HTR-8/SVneo (cell line): Measurements from ENCODE around the gene U2AF1L4.
"Not testable (repeated sequence)": the region's sequence is repeated elsewhere in the genome, so short reads cannot be mapped to it uniquely, and the experiment has no call there.

Source experiments
- DNase-seq: peaks from one replicate; pipeline ENCODE4 v3.0.0; 2011; ENCODE audit warnings: low spot score, mixed read lengths; ENCODE audit not compliant: insufficient read length
- FAIRE-seq: peaks from 2 replicates; lab custom pipeline; 2011; peaks lifted over from hg19 to GRCh38; lab: Jason Lieb, UNC

The U2AF1L4 gene

GRCh38 chr19:35731353-35731752 lies 13.9 kb downstream of the U2AF1L4 start:
- FAIRE-seq (no peak), DNase-seq (no peak)

GRCh38 chr19:35730326-35730725 lies 14.9 kb downstream of the U2AF1L4 start:
- DNase-seq = no peak
- no peak for FAIRE-seq

GRCh38 chr19:35729763-35730162 lies 15.5 kb downstream of the U2AF1L4 start:
- DNase-seq (no peak), FAIRE-seq (no peak)

GRCh38 chr19:35729021-35729420 lies 16.2 kb downstream of the U2AF1L4 start:
- FAIRE-seq (no peak), DNase-seq (no peak)

- DNase-seq (no peak), FAIRE-seq (no peak)
Measured at GRCh38 chr19:35727956-35728706, 17.1 kb downstream of the U2AF1L4 start.

- FAIRE-seq = no peak
Measured at GRCh38 chr19:35727053-35727955, 17.9 kb downstream of the U2AF1L4 start.

GRCh38 chr19:35725216-35725861 lies 19.9 kb downstream of the U2AF1L4 start:
- FAIRE-seq (no peak), DNase-seq (no peak)

More at GRCh38 chr19:35727053-35727955, 17.9 kb downstream of the U2AF1L4 start:
- DNase-seq = no peak

GRCh38 chr19:35724560-35724959 lies 20.7 kb downstream of the U2AF1L4 start:
- FAIRE-seq = no peak
- no peak for DNase-seq

- not testable (repeated sequence) for FAIRE-seq, DNase-seq
Measured at GRCh38 chr19:35724132-35724531, 21.1 kb downstream of the U2AF1L4 start.

GRCh38 chr19:35723671-35724070 lies 21.5 kb downstream of the U2AF1L4 start:
- no peak for DNase-seq
- no peak for FAIRE-seq

GRCh38 chr19:35722897-35723296 lies 22.3 kb downstream of the U2AF1L4 start:
- DNase-seq = no peak
- no peak for FAIRE-seq

- FAIRE-seq (no peak), DNase-seq (no peak)
Measured at GRCh38 chr19:35722461-35722860, 22.8 kb downstream of the U2AF1L4 start.

- FAIRE-seq = no peak
Measured at GRCh38 chr19:35721374-35721773, 23.8 kb downstream of the U2AF1L4 start.

GRCh38 chr19:35720648-35721047 lies 24.6 kb downstream of the U2AF1L4 start:
- FAIRE-seq (no peak), DNase-seq (no peak)

More at GRCh38 chr19:35721374-35721773, 23.8 kb downstream of the U2AF1L4 start:
- DNase-seq = no peak

GRCh38 chr19:35720163-35720524 lies 25.1 kb downstream of the U2AF1L4 start:
- FAIRE-seq = no peak
- DNase-seq = no peak

- DNase-seq (no peak), FAIRE-seq (no peak)
Measured at GRCh38 chr19:35719402-35720162, 25.6 kb downstream of the U2AF1L4 start.

- DNase-seq (no peak), FAIRE-seq (no peak)
Measured at GRCh38 chr19:35718345-35719041, 26.7 kb downstream of the U2AF1L4 start.

- FAIRE-seq = no peak
- peak; percentile 95 for DNase-seq
Measured at GRCh38 chr19:35717665-35718344, 27.4 kb downstream of the U2AF1L4 start, which contains the start of gene KMT2B. Gene KMT2B, plus strand, starts transcription at chr19:35718003. Its CDS starts 16 bp downstream, at chr19:35718019.
